Aorta (tissue), 5 donors: ENCODE measurements around the gene CD34. TPM values are rescaled to one million over a fixed set of nuclear protein-coding genes. Genes with fewer than 3 reads are reported as not detected.

Experiments used
- ATAC-seq: fragments of 200-7000 bp; cut with Tn5 transposase; one replicate; pipeline ENCODE4 v1.9.1; 2022; ENCODE audit warnings: moderate library complexity; ENCODE audit not compliant: low FRiP score
- DNase-seq, 2 donors: peaks; one replicate each; pipeline ENCODE4 v3.0.0-alpha.2; 2020
- H3K27ac ChIP-seq, 2 donors: one replicate each; pipeline ENCODE4 v1.5.1; 2013; ENCODE audit warnings: low read length in 2 of 2, mild to moderate bottlenecking in 2 of 2, moderate library complexity in 2 of 2, control low read depth in 1 of 2, inconsistent platforms in 1 of 2, low read depth in 1 of 2
- H3K27me3 ChIP-seq, 2 donors: one replicate each; pipeline ENCODE4 v1.6.1; 2013; ENCODE audit warnings: control low read depth in 1 of 2, low read length in 1 of 2, mild to moderate bottlenecking in 1 of 2, moderate library complexity in 1 of 2; ENCODE audit not compliant: insufficient read depth in 2 of 2, control insufficient read depth in 1 of 2
- H3K36me3 ChIP-seq, 2 donors: one replicate each; pipeline ENCODE4 v1.6.1; 2013; ENCODE audit warnings: control low read depth in 1 of 2, low read length in 1 of 2, mild to moderate bottlenecking in 1 of 2; ENCODE audit not compliant: insufficient read depth in 2 of 2, control insufficient read depth in 1 of 2
- H3K4me1 ChIP-seq, 2 donors: one replicate each; pipeline ENCODE4 v1.6.1; 2013; ENCODE audit warnings: low read length in 2 of 2, control low read depth in 1 of 2, mild to moderate bottlenecking in 1 of 2, moderate library complexity in 1 of 2; ENCODE audit not compliant: insufficient read depth in 2 of 2, control insufficient read depth in 1 of 2
- H3K4me3 ChIP-seq, 2 donors: one replicate each; pipeline ENCODE4 v1.5.1; 2013; ENCODE audit warnings: low read length in 2 of 2, control low read depth in 1 of 2, mild to moderate bottlenecking in 1 of 2
- H3K9me3 ChIP-seq: one replicate; pipeline ENCODE4 v1.6.1; 2013; ENCODE audit warnings: mild to moderate bottlenecking, low read length; ENCODE audit not compliant: control insufficient read depth
- WGBS, 2 donors: extraction: QIAGEN DNeasy Blood & Tissue Kit; methylation state at CpG; one replicate each; pipeline ENCODE4 v1.1.7; 2013; 5-methylcytosine and 5-hydroxymethylcytosine counted together
- intact Hi-C, 2 donors: fragments of 100-400 bp; cut with DNase I; formaldehyde crosslinking; loops; one replicate each; pipeline versions ENCODE4 v1.14.2 to v1.15.0; 2022
- polyA plus RNA-seq, 2 donors: library from polyadenylated mRNA; stranded (reverse); fragments of 200-250 nt; gene quantifications; one replicate each; pipeline ENCODE4 v1.2.3, GENCODE V29; 2013
- total RNA-seq, 2 donors: library from RNA; stranded (reverse); fragmentation: NEBNext Ultra II Directional; extraction: Animal tissue kit (Norgen Biotek cat#: 25700); gene quantifications; one replicate each; pipeline ENCODE4 v1.2.1, GENCODE V29; 2021
- donor health status: healthy with polysubstance abuse.
- donor health status: Bipolar disorder and iron deficiency.
- donor health status: DM: no; HTN: no; CAD: no.
- donor health status: DM: no; HTN: no; CAD: no.
- donor health status: DM: yes; HTN: yes; CAD: no.

Gene CD34
- total and polyA plus RNA-seq, 4 donors, result 10.5 to 195 (median 39.0) TPM

DNA sequence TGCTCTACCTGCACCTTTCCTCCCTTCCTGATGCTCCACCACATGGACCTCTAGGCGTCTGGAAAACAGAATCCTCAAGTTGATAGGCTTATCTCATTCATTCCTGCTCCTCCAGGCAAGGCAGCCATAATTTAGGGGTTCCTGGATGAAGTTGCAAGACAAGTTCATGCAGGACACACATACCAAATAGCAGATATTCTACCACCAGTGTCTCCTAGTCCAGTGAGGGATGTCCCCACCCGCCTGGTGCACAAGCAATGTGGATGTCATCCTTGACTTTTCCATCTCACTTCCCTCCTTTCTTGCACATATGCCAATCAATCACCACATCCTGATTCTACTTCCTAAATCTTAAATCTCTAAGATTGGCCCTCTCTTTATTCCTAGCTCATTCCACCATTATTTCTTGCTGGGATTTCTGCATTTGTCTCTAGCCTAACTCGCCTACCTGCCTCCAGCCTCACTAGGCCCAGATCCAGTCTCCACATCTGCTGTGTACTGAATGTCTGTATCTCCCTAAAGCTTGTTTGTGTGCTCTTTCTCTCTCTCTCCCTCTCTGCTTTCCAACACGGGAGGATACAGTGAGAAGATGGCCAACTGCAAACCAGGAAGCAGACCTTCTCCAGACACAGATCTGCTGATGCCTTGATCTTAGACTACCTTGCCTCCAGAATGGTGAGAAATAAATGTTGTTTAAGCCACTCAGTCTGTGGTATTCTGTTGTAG, 40.5 kb downstream of the CD34 start:
- ATAC-seq (no peak), DNase-seq (no peak)
- no peaks in the 10 kb centered on the region for H3K27me3 ChIP-seq
- 89% methylated on average over 4 of the region's 4 CpGs for WGBS, 2 donors
- intact Hi-C loops, result no loop called here
- no peaks in the 10 kb centered on the region for H3K4me1 ChIP-seq
- H3K9me3 ChIP-seq, result no peaks in the 10 kb centered on the region
- peak overlapping the region in 1 of 2 donors; percentile 17 for H3K27ac ChIP-seq
- no peak overlapping the region for H3K4me3 ChIP-seq
- no peaks in the 10 kb centered on the region for H3K36me3 ChIP-seq

DNA sequence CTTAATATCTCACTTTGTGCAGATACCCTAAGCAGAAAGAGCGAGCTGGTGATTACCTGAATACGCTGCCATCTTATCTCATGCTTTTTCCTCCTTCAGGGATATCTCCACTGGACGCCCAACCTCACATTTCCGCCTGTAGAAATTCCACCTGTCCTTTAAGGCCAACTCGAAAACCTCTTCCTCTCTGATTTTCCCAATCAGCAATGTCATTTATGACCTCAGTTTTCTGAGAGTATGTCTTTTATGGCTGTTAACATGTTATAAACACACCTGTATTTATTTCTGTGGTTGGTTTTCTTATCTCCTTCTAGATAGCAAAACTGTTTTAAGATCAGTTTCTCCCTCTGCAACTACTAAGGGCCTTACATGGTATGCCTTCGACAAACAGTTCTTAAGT, 41.1 kb downstream of the CD34 start:
- peak overlapping the region in 1 of 2 donors; percentile 42 for H3K27ac ChIP-seq
- H3K4me3 ChIP-seq, result no peak overlapping the region

DNA sequence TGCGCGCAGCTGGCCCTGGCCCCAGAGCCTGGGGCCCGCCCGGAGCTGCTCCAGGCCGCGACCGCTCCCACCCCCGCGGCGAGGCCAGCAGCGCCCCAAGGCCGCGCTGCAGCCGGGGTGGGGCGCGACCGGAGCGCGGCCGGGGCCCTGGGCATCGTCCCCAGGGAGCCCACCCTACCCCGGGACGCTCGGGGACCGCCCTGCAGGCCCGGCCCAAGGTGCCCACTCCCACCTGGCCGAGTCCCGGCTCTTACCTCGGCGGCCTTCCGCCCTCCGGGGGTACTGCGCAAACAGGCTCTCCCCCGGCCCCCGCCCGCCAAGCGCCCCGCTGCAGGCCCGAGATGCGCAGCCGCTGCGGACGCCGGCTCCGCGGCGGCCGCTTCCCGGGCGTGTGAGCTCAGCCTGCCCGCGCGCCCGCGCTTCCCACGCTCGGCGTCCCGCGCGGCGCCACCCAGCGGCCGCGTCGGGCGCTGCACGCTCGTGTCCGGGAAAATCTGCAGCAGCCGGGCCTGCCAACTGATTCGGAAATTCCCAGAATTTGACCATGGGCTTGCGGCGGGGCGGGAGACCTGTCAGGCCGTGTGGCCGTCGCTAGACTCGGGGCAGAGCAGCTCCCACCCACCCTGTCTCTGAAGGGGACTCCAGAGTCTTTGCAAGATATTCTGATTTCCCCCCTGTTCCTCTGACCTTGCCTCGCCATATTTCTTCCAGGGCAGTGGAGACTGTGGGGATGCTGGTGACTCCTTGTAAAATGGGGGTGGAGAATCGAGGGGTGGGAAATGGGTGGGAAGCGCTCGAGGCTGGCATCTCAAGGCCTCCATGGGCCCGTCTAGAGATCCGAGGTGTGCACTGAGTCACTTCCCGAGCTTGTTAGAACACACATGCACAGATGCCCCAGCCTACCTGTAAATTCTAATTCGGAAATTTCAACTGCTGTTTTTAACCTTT, 41.9 kb downstream of the CD34 start:
- Histone ChIP-seq H3K27me3 (no peaks in the 10 kb centered on the region), H3K9me3 (no peaks in the 10 kb centered on the region), H3K27ac (peak overlapping the region; percentile 29 to 92), H3K4me3 (peak overlapping the region; percentile 82 to 91), H3K36me3 (no peaks in the 10 kb centered on the region), H3K4me1 (no peaks in the 10 kb centered on the region)
- peak; percentile 86 to 95 for DNase-seq
- 1 to 2% methylated on average over 57 to 87 of the region's 87 CpGs for WGBS, 2 donors
- intact Hi-C loops, result loop anchor here (2.0 kb wide), 1 partner anchor 40 kb away; no protein-coding TSS in a partner anchor
- peak; percentile 87 for ATAC-seq

More for the DNA sequence above, 41.1 kb downstream of the CD34 start:
- intact Hi-C loops, result loop anchor here (2.0 kb wide), 1 partner anchor 41 kb away; no protein-coding TSS in a partner anchor
- ATAC-seq, result no peak
- Histone ChIP-seq H3K4me1 (no peaks in the 10 kb centered on the region), H3K9me3 (no peaks in the 10 kb centered on the region), H3K27me3 (no peaks in the 10 kb centered on the region), H3K36me3 (no peaks in the 10 kb centered on the region)
- no peak for DNase-seq
- WGBS, 2 donors, result 94% methylated on average over 6 of the region's 6 CpGs

DNA sequence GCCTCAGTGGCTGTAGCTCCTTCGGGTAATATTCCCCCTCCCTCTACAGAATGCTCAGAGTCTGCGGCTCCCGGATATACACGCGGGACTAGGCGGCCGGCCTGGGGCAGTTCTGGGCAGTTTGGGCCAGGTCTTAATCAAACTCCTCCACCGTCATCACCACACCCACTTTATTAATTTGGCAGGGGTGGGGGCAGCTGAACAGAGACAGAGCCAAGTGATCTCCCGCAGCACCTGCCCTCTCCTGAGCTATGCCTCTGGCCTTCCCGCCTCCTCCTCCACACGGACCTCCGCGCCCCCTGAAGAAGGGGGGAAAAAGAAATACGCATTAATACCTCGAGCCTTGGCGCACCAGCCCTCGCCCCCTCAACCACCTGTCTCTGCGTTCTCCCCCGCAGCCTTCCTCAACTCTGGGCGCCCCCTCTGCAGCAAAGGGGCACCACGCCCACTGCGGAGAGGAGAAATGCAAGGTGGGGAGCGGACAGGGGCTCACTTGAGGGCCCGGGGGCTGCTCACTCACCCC, 42.6 kb downstream of the CD34 start:
- no peaks in the 10 kb centered on the region for H3K4me1 ChIP-seq
- intact Hi-C loops, result loop anchor here (2.0 kb wide), 1 partner anchor 40 kb away; no protein-coding TSS in a partner anchor
- no peaks in the 10 kb centered on the region for H3K9me3 ChIP-seq
- H3K4me3 ChIP-seq, result peak overlapping the region; percentile 82 to 91
- H3K27me3 ChIP-seq, result no peaks in the 10 kb centered on the region
- DNase-seq (peak; percentile 80 to 81), ATAC-seq (peak; percentile 65)
- WGBS, 2 donors, result 0 to 1% methylated on average over 23 to 24 of the region's 24 CpGs
- H3K36me3 ChIP-seq, result no peaks in the 10 kb centered on the region
- peak overlapping the region; percentile 29 to 92 for H3K27ac ChIP-seq

DNA sequence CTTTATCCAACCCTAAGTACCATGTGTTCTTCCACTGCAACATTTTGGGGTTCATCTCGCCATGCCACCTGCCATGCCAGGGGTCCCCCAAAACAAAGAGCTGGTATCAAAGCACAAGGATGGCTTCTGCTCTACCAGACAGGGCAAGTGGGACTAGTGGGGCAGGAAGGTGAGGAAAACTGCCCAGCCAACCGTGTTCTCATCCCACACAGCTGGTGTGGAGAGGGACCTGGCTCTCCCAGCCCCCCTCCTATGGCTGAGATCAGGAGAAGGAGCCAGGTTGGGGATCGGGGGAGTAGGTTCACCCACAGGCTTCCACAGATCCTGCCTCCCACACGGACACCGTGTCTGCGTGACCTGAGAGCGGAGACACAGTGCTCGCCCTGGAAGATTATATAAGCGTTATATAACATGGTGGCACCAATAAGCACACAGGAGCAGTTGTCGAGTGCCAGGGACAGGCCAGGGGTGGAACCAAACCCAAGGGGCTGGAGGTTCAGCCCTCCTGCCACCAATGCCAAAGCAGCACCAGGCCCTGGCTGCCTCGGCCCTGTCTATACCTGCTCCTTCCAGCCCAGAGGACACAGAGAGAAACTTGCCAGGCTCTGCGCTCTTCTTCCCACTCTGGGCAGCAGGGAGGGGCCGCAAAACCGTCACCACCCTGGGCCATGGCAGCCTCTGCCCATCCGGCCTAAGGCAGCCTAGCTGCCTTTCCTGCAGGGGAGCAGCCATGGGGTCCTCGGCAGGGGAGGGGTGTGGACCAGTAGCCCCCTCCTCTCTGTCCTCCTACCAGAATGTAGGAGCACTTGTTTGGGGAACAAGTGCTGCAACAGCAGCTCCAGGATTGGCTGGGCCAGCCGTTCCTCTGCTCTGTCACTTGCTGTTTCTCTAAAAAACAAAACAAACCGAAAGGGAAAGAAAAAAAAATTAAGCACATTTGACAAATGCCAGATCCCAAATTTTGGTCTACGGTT, 43.5 kb downstream of the CD34 start:
- H3K9me3 ChIP-seq, result no peaks in the 10 kb centered on the region
- peak overlapping the region; percentile 82 to 91 for H3K4me3 ChIP-seq
- 15 to 16% methylated on average over 19 of the region's 19 CpGs for WGBS, 2 donors
- intact Hi-C loops, result loop anchor here (2.0 kb wide), 1 partner anchor 39 kb away; no protein-coding TSS in a partner anchor
- DNase-seq (peak in 1 of 2 donors; percentile 69), ATAC-seq (peak; percentile 45)
- peak overlapping the region in 1 of 2 donors; percentile 92 for H3K27ac ChIP-seq
- no peaks in the 10 kb centered on the region for H3K4me1 ChIP-seq
- no peaks in the 10 kb centered on the region for H3K36me3 ChIP-seq
- no peaks in the 10 kb centered on the region for H3K27me3 ChIP-seq

DNA sequence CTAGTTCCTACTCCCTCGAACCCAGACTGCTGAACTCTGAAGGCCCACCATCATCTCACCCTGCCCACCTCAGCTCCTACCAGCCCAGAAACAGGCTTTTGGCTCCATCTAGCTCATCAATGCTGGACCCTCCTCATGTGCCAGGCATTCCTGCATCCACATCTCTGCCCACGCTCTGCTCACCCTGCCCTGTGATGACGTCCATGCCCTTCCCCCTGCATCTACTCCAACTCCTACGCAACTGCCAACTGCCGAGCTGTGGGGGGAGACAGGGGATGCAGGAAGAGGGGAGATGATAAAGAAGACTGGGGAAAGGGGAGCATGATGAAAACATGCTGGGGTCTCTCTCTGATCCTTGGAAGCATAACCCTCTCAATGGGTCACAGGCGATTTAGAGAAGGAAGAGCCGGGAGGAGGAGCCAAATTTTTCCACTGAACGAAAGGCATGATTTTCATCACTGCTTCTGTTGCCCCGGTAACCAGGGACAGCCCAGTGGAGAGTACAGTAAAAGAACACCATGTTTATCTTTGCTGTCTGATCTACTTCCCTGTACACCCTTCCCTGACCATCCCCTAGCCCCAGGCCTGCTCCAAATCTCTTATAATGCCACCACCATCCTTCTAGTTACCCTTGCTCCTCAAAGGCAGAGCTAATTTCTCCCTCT, 44.3 kb downstream of the CD34 start:
- DNase-seq, result peak; percentile 83 to 85
- WGBS, 2 donors, result 16 to 18% methylated on average over 9 of the region's 9 CpGs
- intact Hi-C loops, result no loop called here
- ATAC-seq, result peak; percentile 81
- H3K4me3 ChIP-seq, result no peak overlapping the region
- peak overlapping the region in 1 of 2 donors; percentile 38 for H3K27ac ChIP-seq
- H3K9me3 ChIP-seq, result no peaks in the 10 kb centered on the region
- H3K27me3 ChIP-seq, result no peaks in the 10 kb centered on the region
- H3K36me3 ChIP-seq, result peaks cover 0 to 1% of the 10 kb centered on the region in 2 donors
- H3K4me1 ChIP-seq, result no peaks in the 10 kb centered on the region

DNA sequence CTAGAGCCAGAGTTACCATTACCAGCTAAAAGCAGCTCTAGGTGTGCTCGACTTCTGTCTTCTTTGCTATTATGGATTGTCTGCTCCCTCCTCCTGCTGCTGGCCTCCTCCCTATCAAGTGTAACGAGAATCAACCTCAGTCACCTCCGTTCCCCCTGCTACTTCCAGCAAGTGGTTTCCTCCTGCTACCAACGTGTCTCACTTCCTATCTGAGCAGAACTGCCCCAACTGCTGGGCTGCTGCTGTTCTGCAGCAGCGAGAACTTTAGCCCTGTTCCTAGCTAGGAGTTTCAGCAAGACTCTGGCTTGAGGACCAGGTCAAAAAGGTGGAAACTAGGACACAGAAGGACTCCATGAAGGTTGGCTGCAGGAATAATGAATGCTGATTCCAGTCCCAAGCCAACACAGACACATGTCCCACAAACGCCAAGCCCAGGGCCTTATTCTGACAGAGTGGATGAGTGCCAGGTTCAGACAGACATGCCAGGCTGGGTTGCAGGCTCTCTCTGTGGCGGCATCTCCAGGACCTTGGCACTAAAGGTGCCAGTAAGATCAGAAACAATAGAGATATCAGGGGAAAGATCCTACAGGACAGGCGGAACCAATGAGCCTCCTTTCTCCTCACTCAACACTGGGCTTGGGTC, 46.9 kb downstream of the CD34 start:
- WGBS, 2 donors, result 54 to 59% methylated on average over 8 of the region's 8 CpGs
- no peaks in the 10 kb centered on the region for H3K27me3 ChIP-seq
- ATAC-seq (no peak), DNase-seq (no peak)
- H3K4me1 ChIP-seq, result peaks cover 0 to 3% of the 10 kb centered on the region in 2 donors
- H3K36me3 ChIP-seq, result peaks cover under 1 to 5% of the 10 kb centered on the region in 2 donors
- no peak overlapping the region for H3K4me3 ChIP-seq
- no peaks in the 10 kb centered on the region for H3K9me3 ChIP-seq
- intact Hi-C loops, result no loop called here
- peak overlapping the region in 1 of 2 donors; percentile 39 for H3K27ac ChIP-seq
